GM12878 (cell line): ENCODE data around the gene TMEM38B. TPM values are rescaled to one million over a fixed set of nuclear protein-coding genes. Genes with fewer than 3 reads are reported as not detected.
A peak's percentile ranks its signal among the peaks of the same experiment; 100 is the strongest.

ENCODE experiments used
- BHLHE40 ChIP-seq, 2 experiments: fragments of 450-650 bp in 1 of 2; IDR thresholded peaks; 2 replicates each; pipeline ENCODE4 v1.6.1; 2011 to 2017; ENCODE audit warnings: low read depth in 2 of 2, borderline replicate concordance in 1 of 2, improper control_type of control experiment in 1 of 2, low read length in 1 of 2, mild to moderate bottlenecking in 1 of 2
- BMI1 ChIP-seq: fragments of 450-650 bp; IDR thresholded peaks from 2 replicates; pipeline ENCODE4 v1.6.1; 2016; ENCODE audit warnings: mild to moderate bottlenecking, moderate library complexity, borderline replicate concordance
- CBX5 ChIP-seq: sonication (generic); IDR thresholded peaks from 2 replicates; pipeline ENCODE4 v1.6.1; 2016; ENCODE audit warnings: low read depth, moderate library complexity, mild to moderate bottlenecking, inconsistent platforms
- IKZF1 ChIP-seq: fragments of 450-650 bp; conservative IDR thresholded peaks from 2 replicates; pipeline ENCODE4 v1.6.1; 2017; ENCODE audit warnings: antibody characterized with exemption, mild to moderate bottlenecking
- JUNB ChIP-seq: IDR thresholded peaks from 2 replicates; pipeline ENCODE4 v1.6.1; 2016; ENCODE audit warnings: antibody characterized with exemption, mild to moderate bottlenecking
- LARP7 ChIP-seq: fragments of 450-650 bp; IDR thresholded peaks from 2 replicates; pipeline ENCODE4 v1.6.1; 2017; ENCODE audit warnings: mild to moderate bottlenecking
- NR2C2 ChIP-seq: IDR thresholded peaks from 2 replicates; pipeline ENCODE4 v1.6.1; 2011; ENCODE audit warnings: borderline replicate concordance, low read depth; ENCODE audit not compliant: control insufficient read depth, insufficient read length
- NRF1 ChIP-seq: conservative IDR thresholded peaks from 2 replicates; pipeline ENCODE4 v1.6.1; 2011; ENCODE audit warnings: mild to moderate bottlenecking, low read depth, low read length, improper control_type of control experiment
- PAX5 ChIP-seq: IDR thresholded peaks from 2 replicates; pipeline ENCODE4 v1.6.1; 2011; ENCODE audit warnings: low read depth, low read length, borderline replicate concordance
- POLR2AphosphoS2 ChIP-seq: IDR thresholded peaks from 2 replicates; pipeline ENCODE4 v1.6.1; 2011; ENCODE audit warnings: low read depth, mild to moderate bottlenecking, low read length, improper control_type of control experiment, moderate library complexity
- POLR2AphosphoS5 ChIP-seq: IDR thresholded peaks from 2 replicates; pipeline ENCODE4 v1.6.1; 2011; ENCODE audit warnings: mild to moderate bottlenecking, low read length, inconsistent platforms
- PRDM15 ChIP-seq: fragments of 450-650 bp; formaldehyde crosslinking; IDR thresholded peaks from 2 replicates; pipeline ENCODE4 v1.4.0; 2020; ENCODE audit warnings: mild to moderate bottlenecking, moderate library complexity
- RBBP5 ChIP-seq: fragments of 200-600 bp; sonication (generic); conservative IDR thresholded peaks from 2 replicates; pipeline ENCODE4 v1.6.1; 2016
- RCOR1 ChIP-seq: conservative IDR thresholded peaks from 2 replicates; pipeline ENCODE4 v1.6.1; 2012; ENCODE audit warnings: low read depth, low read length, improper control_type of control experiment
- SMC3 ChIP-seq: IDR thresholded peaks from 2 replicates; pipeline ENCODE4 v1.6.1; 2011; ENCODE audit warnings: low read length, improper control_type of control experiment, borderline replicate concordance
- TARDBP ChIP-seq: IDR thresholded peaks from 2 replicates; pipeline ENCODE4 v1.6.1; 2016; ENCODE audit warnings: borderline replicate concordance
- TBL1XR1 ChIP-seq: IDR thresholded peaks from 2 replicates; pipeline ENCODE4 v1.6.1; 2012; ENCODE audit warnings: low read depth, low read length, improper control_type of control experiment
- TCF12 ChIP-seq: IDR thresholded peaks from 2 replicates; pipeline ENCODE4 v1.6.1; 2011; ENCODE audit warnings: low read depth, mild to moderate bottlenecking, low read length
- YY1 ChIP-seq: IDR thresholded peaks from 2 replicates; pipeline ENCODE4 v1.6.1; 2011; ENCODE audit warnings: low read depth, mild to moderate bottlenecking, low read length
- ZNF622 ChIP-seq: fragments of 450-650 bp; IDR thresholded peaks from 2 replicates; pipeline ENCODE4 v1.6.1; 2017; ENCODE audit warnings: mild to moderate bottlenecking, inconsistent platforms
- polyA plus RNA-seq, 11 experiments: library from polyadenylated mRNA; depleted of rRNA in 4 of 11; unstranded in 6 of 11; stranded (reverse) in 5 of 11; fragments of >200 nt; fragmentation: Nextera tagmentation in 4 of 11; fragmentation: Illumina TruSeq in 1 of 11; extraction: Ambion mirVana in 4 of 11; extraction: Trizol in 1 of 11; gene quantifications; 1 replicate in 1 of 11; 2 replicates in 10 of 11; pipeline versions ENCODE4 v1.2.1 to v1.2.3, GENCODE V29; 2011 to 2016; ENCODE audit warnings: inconsistent platforms in 2 of 11, missing spikeins in 2 of 11, low read depth in 1 of 11
- total RNA-seq, 4 experiments: library from RNA; depleted of rRNA in 3 of 4; stranded (reverse); fragments of >200 nt in 3 of 4; fragmentation: Illumina TruSeq in 1 of 4; extraction: Trizol in 1 of 4; gene quantifications; 2 replicates each; pipeline versions ENCODE4 v1.2.1 to v1.2.3, GENCODE V29; 2013 to 2021

TMEM38B gene
- total and polyA plus RNA-seq, 10 of the 15 experiments (the other 5 are each of a cell fraction or from before 2014, with no cell fraction given): 8.4 to 22.5 (median 12.7) TPM

GRCh38 chr9:105694190-105694847, at the start of gene TMEM38B (continued):
- TF ChIP-seq PRDM15 (CRISPR knock-in tag): no peak
- no peak for TF ChIP-seq TBL1XR1
- no peak for TF ChIP-seq RCOR1
- peak; percentile 63 for TF ChIP-seq YY1
- TF ChIP-seq LARP7: peak; percentile 49; the same call in 1 of the 2 replicates
- peak; percentile 60; the same call in 1 of the 2 replicates for TF ChIP-seq IKZF1
- TF ChIP-seq POLR2AphosphoS5: peak; percentile 52; the same call in 1 of the 2 replicates
- TF ChIP-seq TCF12: no peak
- no peak for TF ChIP-seq TARDBP
- peak; percentile 53 for TF ChIP-seq NRF1
- no peak for TF ChIP-seq RBBP5
- TF ChIP-seq NR2C2: no peak
- 0 out of 2 replicates have a peak, but pooled peaks have one; percentile 17 for TF ChIP-seq POLR2AphosphoS2
- TF ChIP-seq PAX5: no peak
- no peak for TF ChIP-seq ZNF622
- peak in 1 of 2 experiments; percentile 32; a peak in 1 of 4 replicates for TF ChIP-seq BHLHE40 (IDR thresholded peaks at IDR 0.05; ENCODE audit: borderline replicate concordance in 1 of 2, low read depth in 2 of 2, low read length in 1 of 2)
- TF ChIP-seq SMC3: no peak
- no peak for TF ChIP-seq BMI1
- TF ChIP-seq CBX5: no peak
- TF ChIP-seq JUNB: no peak
